ENCODE data around the gene VWF.

Gene VWF

GRCh38 chr12:5971194-5971850, 153.1 kb downstream of the VWF start:
- Histone ChIP-seq H3K4me3 (no peak overlapping the region), H3K4me1 (peaks cover 0 to 10% (median 3%) of the 10 kb centered on the region in 10 experiments; a peak in 7 of 20 replicates), H3K27me3 (no peaks in the 10 kb centered on the region), H4K20me1 (no peaks in the 10 kb centered on the region), H3K9ac (no peak overlapping the region), H3K27ac (no peak overlapping the region), H3K9me3 (replicated peaks in 1 of 11) (no peaks in the 10 kb centered on the region), H3K4me2 (no peak overlapping the region), H3K36me3 (no peaks in the 10 kb centered on the region)
- TF ChIP-seq Cebpa-rat (IDR thresholded peaks at IDR 0.05), result no peak

GRCh38 chr12:5969974-5970690, 154.3 kb downstream of the VWF start:
- Histone ChIP-seq H3K9ac (no peak overlapping the region), H3K4me1 (peaks cover 0 to 10% (median 4%) of the 10 kb centered on the region in 10 experiments; a peak in 8 of 20 replicates), H3K36me3 (no peaks in the 10 kb centered on the region), H3K9me3 (replicated peaks in 1 of 11) (no peaks in the 10 kb centered on the region), H3K4me2 (no peak overlapping the region), H3K27me3 (no peaks in the 10 kb centered on the region), H3K4me3 (no peak overlapping the region), H3K27ac (no peak overlapping the region), H4K20me1 (no peaks in the 10 kb centered on the region)
- no peak for TF ChIP-seq Cebpa-rat (IDR thresholded peaks at IDR 0.05)

GRCh38 chr12:5969156-5969973, 155.1 kb downstream of the VWF start:
- Histone ChIP-seq H3K27ac (no peak overlapping the region), H4K20me1 (no peaks in the 10 kb centered on the region), H3K27me3 (no peaks in the 10 kb centered on the region), H3K4me3 (no peak overlapping the region), H3K9ac (no peak overlapping the region), H3K9me3 (replicated peaks in 1 of 11) (no peaks in the 10 kb centered on the region), H3K4me1 (peaks cover 0 to 10% (median 7%) of the 10 kb centered on the region in 10 experiments; a peak in 10 of 20 replicates), H3K36me3 (no peaks in the 10 kb centered on the region), H3K4me2 (no peak overlapping the region)
- TF ChIP-seq Cebpa-rat (IDR thresholded peaks at IDR 0.05), result no peak

- no peaks in the 10 kb centered on the region for H4K20me1 ChIP-seq
- H3K9ac ChIP-seq, result no peak overlapping the region
- peaks cover 0 to 10% (median 0%) of the 10 kb centered on the region in 10 experiments; a peak in 5 of 20 replicates for H3K4me1 ChIP-seq
- H3K4me2 ChIP-seq, result no peak overlapping the region
- H3K4me3 ChIP-seq, result no peak overlapping the region
- no peak overlapping the region for H3K27ac ChIP-seq
- no peaks in the 10 kb centered on the region for H3K36me3 ChIP-seq
- no peak for TF ChIP-seq Cebpa-rat (IDR thresholded peaks at IDR 0.05)
- H3K9me3 ChIP-seq (replicated peaks in 1 of 11), result no peaks in the 10 kb centered on the region
- no peaks in the 10 kb centered on the region for H3K27me3 ChIP-seq
These were observed 156.6 kb downstream of the VWF start for GRCh38 chr12:5967645-5968415.

- H3K4me2 ChIP-seq, result no peak overlapping the region
- TF ChIP-seq Cebpa-rat (IDR thresholded peaks at IDR 0.05), result no peak
- no peaks in the 10 kb centered on the region for H3K27me3 ChIP-seq
- H3K9me3 ChIP-seq (replicated peaks in 1 of 11), result no peaks in the 10 kb centered on the region
- H3K4me3 ChIP-seq, result no peak overlapping the region
- H3K36me3 ChIP-seq, result no peaks in the 10 kb centered on the region
- H4K20me1 ChIP-seq, result no peaks in the 10 kb centered on the region
- no peak overlapping the region for H3K9ac ChIP-seq
- H3K4me1 ChIP-seq, result peaks cover 0 to 10% (median 0%) of the 10 kb centered on the region in 10 experiments; a peak in 5 of 20 replicates
- no peak overlapping the region for H3K27ac ChIP-seq
These were observed 157.9 kb downstream of the VWF start for GRCh38 chr12:5966486-5967095.

- Histone ChIP-seq H3K27me3 (no peaks in the 10 kb centered on the region), H3K4me2 (no peak overlapping the region), H3K9ac (no peak overlapping the region), H3K36me3 (no peaks in the 10 kb centered on the region), H3K4me3 (no peak overlapping the region), H3K9me3 (replicated peaks in 1 of 11) (no peaks in the 10 kb centered on the region), H4K20me1 (no peaks in the 10 kb centered on the region), H3K4me1 (peaks cover 0 to 10% (median 0%) of the 10 kb centered on the region in 10 experiments; a peak in 5 of 20 replicates), H3K27ac (no peak overlapping the region)
- no peak for TF ChIP-seq Cebpa-rat (IDR thresholded peaks at IDR 0.05)
These were observed 158.5 kb downstream of the VWF start for GRCh38 chr12:5965950-5966383.

- TF ChIP-seq Cebpa-rat (IDR thresholded peaks at IDR 0.05), result no peak
- Histone ChIP-seq H3K9me3 (replicated peaks in 1 of 11) (no peaks in the 10 kb centered on the region), H3K9ac (no peak overlapping the region; a peak in 1 of 22 replicates), H3K27me3 (no peaks in the 10 kb centered on the region), H3K4me1 (peaks cover 0 to 10% (median 0%) of the 10 kb centered on the region in 10 experiments; a peak in 5 of 20 replicates), H3K27ac (no peak overlapping the region), H4K20me1 (no peaks in the 10 kb centered on the region), H3K4me2 (peak overlapping the region in 2 of 11 experiments; percentile 6 to 69; a peak in 2 of 22 replicates), H3K4me3 (no peak overlapping the region), H3K36me3 (no peaks in the 10 kb centered on the region)
These were observed 159.3 kb downstream of the VWF start for GRCh38 chr12:5964913-5965900.

All from BLaER1 treated with 17β-estradiol and CSF1 and Interleukin-3, amounts not matched to agents 10 nM and 100 nM (cell line).